GM18867 (cell line): ENCODE data around the gene REXO1.

Experiments
- ATAC-seq: cut with Tn5 transposase; IDR thresholded peaks from one replicate; pipeline ENCODE4 v1.9.1; 2021; ENCODE audit warnings: mild to moderate bottlenecking, moderate library complexity; ENCODE audit not compliant: unreplicated experiment

REXO1 gene

DNA sequence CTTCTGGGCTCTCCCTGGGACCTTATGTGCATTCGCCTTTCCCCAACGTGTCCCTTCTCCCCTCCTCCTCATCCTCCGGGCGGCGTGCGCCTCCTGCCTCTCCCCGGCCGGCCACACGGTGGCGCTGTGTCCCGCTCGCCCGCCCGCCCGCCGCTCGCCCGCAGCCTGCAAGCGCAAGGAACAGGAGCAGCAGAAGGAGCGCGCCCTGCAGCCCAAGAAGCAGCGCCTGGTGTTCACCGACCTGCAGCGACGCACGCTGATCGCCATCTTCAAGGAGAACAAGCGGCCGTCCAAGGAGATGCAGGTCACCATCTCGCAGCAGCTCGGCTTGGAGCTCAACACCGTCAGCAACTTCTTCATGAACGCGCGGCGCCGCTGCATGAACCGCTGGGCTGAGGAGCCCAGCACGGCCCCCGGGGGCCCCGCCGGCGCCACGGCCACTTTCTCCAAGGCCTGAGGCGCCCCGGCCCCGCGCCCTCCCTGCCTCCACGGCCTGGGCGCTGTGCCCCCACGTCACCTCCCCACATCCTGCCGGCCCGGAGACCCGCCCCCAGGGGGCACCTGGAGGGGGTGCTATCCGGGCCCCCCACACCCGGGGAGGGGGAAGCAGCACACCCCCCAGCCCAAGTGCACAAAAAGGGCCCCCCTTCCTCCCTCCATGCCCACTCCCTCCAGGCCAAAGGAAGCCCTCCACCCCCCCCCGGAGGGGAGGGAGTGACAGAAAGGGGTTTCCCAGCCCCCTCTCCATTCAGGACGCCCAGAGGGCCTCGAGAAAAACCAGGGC is 73.1 kb downstream of the REXO1 start:
- ATAC-seq: no peak

- no peak for ATAC-seq
Measured at GRCh38 chr19:1773184-1773583, 75.1 kb downstream of the REXO1 start.

DNA sequence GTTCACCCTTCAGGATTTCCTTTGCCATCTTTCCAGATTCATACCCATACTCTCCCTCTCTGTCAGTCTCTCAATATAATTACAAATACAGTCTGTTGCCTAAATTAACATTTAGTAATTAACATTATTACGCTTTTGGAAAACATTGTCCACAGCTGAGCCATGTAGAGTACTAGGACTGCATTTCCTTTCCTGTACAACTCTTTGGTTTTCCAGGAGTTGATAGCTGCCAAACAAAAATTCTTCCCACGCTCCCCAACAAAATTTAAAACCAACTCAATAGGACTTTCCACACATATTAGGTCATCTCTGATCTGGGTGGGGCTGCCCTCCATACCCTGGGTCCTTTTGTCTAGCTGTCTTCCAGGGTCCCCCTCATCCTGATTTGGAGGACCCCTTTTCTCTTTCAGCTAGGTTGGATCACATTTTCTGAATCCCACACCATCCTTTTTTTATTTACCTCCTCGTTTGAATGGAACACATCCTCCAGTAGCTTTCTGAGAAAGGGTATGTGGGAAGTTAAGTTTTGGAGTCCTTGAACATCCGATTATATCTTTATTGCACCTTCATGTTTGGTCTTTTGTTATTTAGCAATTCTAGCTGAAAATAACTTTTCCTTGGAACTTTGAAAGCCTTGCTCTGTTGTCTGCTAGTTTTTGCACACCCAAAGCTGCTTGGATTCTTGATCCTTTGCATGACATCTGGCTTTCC is 77.3 kb downstream of the REXO1 start:
- no peak for ATAC-seq

DNA sequence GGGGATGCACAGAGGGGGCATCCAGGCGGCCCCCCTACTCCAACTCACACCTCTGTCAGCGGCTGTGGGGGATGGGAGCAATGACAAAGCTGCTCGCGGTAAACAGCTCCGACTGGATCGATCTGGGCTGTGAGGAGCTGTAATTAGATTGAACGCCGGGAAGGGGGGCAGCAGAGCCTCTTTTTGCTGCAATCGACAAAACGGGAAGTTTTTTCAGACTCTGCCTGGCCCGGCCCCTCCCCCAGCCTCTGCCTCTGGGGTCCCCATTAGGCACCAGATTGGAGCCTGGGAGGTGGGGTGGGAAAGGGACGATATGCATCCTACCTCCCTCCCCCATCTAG is 78.7 kb downstream of the REXO1 start:
- no peak for ATAC-seq

DNA sequence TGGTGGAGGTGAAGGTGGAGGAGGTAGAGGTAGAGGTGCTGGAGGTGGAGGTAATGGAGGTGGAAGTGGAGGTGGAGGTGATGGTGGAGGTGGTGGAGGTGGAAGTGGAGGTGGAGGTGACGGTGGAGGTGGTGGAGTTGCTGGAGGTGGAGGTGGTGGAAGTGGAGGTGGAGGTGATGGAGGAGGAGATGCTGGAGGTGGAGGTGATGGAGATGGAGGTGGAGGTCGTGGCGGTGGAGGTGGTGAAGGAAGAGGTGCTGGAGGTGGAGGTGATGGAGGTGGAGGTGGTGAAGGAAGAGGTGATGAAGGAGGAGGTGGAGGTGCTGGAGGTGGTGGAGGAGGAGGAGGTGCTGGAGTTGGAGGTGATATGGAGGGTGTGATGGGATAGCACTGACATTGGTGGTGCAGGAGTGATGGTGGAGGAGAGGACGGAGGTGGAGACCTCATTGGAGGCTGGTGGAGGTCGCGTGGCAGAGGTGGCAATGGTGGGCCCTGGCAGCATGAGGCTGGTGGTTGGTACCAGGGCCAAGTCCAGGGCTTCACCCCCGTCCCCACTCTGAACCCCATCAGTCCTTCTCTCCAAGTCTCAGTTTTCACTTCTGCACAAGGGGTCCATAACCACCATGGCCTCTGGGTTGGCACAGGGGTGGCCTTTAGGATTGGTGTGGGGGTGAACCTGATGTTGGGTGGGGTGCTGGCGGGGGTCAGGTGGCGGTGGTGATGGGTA is 79.2 kb downstream of the REXO1 start:
- no peak for ATAC-seq

- no peak for ATAC-seq
Measured at GRCh38 chr19:1768248-1768647, 80.0 kb downstream of the REXO1 start.

DNA sequence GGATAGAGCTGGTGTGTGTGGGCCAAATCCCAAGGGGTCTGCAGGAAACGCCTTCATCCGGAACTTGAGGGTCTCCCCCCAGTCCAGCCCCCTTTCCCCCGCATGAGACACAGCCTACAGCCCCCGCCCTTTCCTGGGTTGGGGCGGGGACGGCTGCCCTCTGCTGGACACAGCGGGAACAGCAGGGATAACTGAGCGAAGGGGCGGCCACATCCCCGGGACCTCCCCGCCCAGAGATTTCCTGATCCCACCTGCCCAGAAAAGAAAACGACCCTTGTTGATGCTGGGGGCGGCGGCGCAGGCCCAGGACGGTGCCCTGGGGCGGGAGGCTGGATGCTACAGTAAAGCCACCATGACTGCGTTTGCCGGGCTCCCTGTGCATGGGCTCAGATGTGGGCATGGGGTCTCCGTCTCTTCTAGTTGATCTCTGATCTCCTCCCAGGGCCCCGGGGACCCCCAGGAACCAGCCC is 80.8 kb downstream of the REXO1 start:
- ATAC-seq: no peak

DNA sequence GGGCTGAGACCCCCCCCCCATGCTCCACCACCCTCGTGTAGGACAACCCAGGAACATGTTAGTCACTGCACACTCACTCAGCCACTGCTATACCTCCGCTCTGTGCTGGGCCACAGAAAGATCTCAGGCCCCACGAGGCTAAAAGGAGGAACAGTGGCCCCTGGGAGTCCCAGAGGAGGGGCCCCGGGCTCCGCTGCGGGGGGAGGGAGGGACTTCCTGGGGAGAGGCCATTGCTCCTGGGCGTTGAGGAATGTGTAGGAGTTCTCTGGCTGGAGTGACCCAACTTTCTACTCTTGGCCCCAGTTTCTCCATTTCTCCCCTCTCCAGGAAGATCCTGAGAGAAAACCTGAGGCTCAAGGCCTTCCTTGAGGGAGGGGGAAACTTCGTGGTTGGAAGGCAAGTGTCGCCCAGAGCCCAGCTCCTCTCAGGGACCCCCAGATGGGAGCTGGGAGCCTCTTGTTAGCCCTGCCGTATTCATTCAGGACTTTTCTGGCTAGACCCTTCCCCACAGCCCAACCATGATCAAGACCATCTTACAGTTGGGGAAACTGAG is 81.4 kb downstream of the REXO1 start:
- no peak for ATAC-seq

DNA sequence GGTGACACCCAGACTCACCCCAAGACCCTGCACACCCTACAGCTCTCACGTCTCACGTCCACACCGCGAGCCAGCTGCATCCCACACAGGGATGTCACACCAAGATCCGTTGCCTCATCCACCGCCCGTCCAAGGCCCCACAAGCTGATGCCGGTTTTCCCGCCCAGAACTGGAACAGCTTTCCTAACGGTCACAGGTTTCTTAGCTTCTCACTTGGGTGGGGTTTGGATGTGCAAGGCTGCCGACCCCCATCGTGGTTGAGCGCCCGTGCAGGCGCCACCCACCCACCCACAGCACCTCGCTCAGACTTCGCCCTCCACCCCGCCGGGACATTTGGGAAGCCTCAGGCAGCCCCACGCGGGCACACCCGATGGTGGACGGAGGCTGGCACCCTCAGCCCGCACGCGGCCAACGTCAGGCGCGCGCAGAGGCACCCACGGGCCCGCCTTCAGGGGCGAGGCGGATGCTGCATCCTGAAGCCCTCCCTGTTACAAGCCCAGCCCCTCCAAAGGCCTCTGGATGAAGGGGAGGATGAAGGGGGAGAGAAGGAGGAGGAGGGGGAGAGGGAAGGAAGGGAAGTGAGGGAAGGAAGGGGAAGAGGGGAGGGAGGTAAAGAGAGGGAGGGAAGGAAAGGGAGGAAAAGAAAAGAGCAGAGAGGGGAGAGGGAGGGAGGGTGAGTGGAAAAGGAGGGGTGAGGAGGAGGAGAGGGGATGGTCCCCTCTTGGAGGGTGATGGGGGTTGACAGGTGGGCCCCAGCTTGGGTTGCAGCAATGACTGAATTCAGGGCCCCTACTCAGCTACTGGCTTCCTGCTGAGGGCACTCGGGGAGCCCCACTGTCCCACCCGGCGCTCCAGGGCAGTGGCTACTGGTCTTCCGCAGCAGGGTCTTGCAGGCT is 82.1 kb downstream of the REXO1 start:
- no peak for ATAC-seq
